Stimulated activated CD4-positive, alpha-beta T cell treated with anti-CD3 and anti-CD28 coated beads, Interleukin-1b, Interleukin-23, amount 100 ng/mL, for 48 hours (primary cell): ENCODE measurements around the gene IRAK1BP1.
"Not testable (repeated sequence)": the region's sequence is repeated elsewhere in the genome, so short reads cannot be mapped to it uniquely, and the experiment has no call there.

Experiments
- DNase-seq: peaks from one replicate; pipeline ENCODE4 v3.0.0-alpha.2; 2020

The IRAK1BP1 gene

GRCh38 chr6:78867370-78868040, at the start of gene IRAK1BP1:
TSS of gene IRAK1BP1 (plus strand) at chr6:78867551. CDS start at chr6:78867577, 26 bp downstream.
- DNase-seq = peak; percentile 86

GRCh38 chr6:78824045-78824444, 43.3 kb upstream of the IRAK1BP1 start:
- no peak for DNase-seq

GRCh38 chr6:78829407-78829806, 37.9 kb upstream of the IRAK1BP1 start:
- no peak for DNase-seq

GRCh38 chr6:78830805-78831204, 36.5 kb upstream of the IRAK1BP1 start:
- DNase-seq = no peak

- DNase-seq = no peak
Observed at GRCh38 chr6:78831492-78831891, 35.9 kb upstream of the IRAK1BP1 start.

GRCh38 chr6:78832091-78832808, 35.1 kb upstream of the IRAK1BP1 start:
- DNase-seq = no peak

- DNase-seq = no peak
Observed at GRCh38 chr6:78835817-78836216, 31.5 kb upstream of the IRAK1BP1 start.

- DNase-seq = no peak
Observed at GRCh38 chr6:78836598-78836997, 30.8 kb upstream of the IRAK1BP1 start.

- DNase-seq = no peak
Observed at GRCh38 chr6:78841111-78841510, 26.2 kb upstream of the IRAK1BP1 start.

- no peak for DNase-seq
Observed at GRCh38 chr6:78842953-78843352, 24.4 kb upstream of the IRAK1BP1 start.

GRCh38 chr6:78844899-78845298, 22.5 kb upstream of the IRAK1BP1 start:
- DNase-seq = no peak

- DNase-seq = no peak
Observed at GRCh38 chr6:78845567-78845966, 21.8 kb upstream of the IRAK1BP1 start.

GRCh38 chr6:78850621-78851020, 16.7 kb upstream of the IRAK1BP1 start:
- DNase-seq = no peak

- DNase-seq = no peak
Observed at GRCh38 chr6:78851156-78851555, 16.2 kb upstream of the IRAK1BP1 start.

- no peak for DNase-seq
Observed at GRCh38 chr6:78854546-78854945, 12.8 kb upstream of the IRAK1BP1 start.

- not testable (repeated sequence) for DNase-seq
Observed at GRCh38 chr6:78858339-78858938, 8.9 kb upstream of the IRAK1BP1 start.

- no peak for DNase-seq
Observed at GRCh38 chr6:78861509-78861908, 5.8 kb upstream of the IRAK1BP1 start.

GRCh38 chr6:78863576-78863975, 3.8 kb upstream of the IRAK1BP1 start:
- no peak for DNase-seq

- DNase-seq = no peak
Observed at GRCh38 chr6:78864957-78865356, 2.4 kb upstream of the IRAK1BP1 start.

GRCh38 chr6:78867020-78867369, 356 bp upstream of the IRAK1BP1 start:
- DNase-seq = no peak

GRCh38 chr6:78868116-78868515, 765 bp downstream of the IRAK1BP1 start:
- DNase-seq = no peak

GRCh38 chr6:78875505-78875904, 8.2 kb downstream of the IRAK1BP1 start:
- DNase-seq = no peak

- no peak for DNase-seq
Observed at GRCh38 chr6:78883651-78884050, 16.3 kb downstream of the IRAK1BP1 start.

GRCh38 chr6:78889901-78890300, 22.6 kb downstream of the IRAK1BP1 start:
- DNase-seq = not testable (repeated sequence)
